ENCODE results near the gene SLC25A45. TPM values are rescaled to one million over a fixed set of nuclear protein-coding genes. Genes with fewer than 3 reads are reported as not detected.

The SLC25A45 gene
- total RNA-seq, 1 donor from 2014 or later = 5.6 TPM

DNA sequence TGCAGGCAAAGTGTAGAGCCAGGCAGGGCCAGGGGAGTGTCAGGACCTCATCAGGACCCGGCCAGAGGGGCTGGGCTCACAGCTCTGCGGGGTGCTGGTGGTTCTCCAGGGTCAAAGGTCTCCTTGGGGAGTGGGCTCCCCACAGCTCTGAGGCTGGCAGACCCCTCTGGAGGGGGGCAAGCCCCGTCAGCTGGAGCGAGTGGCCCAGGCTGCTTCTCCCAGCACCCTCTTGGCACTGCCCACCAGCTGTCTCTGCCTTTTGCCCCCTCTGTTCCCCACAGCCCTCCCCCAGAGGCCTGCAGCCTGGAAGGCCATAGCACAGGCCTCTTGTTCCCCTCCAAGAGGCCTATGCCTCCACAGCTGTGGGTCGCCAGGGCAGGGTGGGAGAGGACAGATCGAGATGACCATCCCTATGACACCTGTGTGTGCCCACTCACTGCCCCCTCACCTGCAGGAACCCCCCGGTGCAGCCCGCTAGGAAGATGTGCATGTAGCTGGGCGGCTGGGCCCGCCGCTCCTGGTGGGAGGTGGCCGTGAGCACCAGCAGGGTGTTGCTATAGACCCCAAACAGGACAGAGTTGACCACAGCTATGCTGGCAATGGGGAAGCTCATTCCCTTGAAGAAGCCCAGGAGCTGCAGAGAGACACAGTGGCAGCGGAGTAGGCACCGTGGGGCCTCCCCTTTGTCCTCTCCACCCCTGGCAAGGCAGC is 3.4 kb downstream of the SLC25A45 start:
- DNase-seq (ENCODE audit: missing footprints) (peak; percentile 59), ATAC-seq (no peak)
- intact Hi-C loops (cut with DNase I) = no loop called here

DNA sequence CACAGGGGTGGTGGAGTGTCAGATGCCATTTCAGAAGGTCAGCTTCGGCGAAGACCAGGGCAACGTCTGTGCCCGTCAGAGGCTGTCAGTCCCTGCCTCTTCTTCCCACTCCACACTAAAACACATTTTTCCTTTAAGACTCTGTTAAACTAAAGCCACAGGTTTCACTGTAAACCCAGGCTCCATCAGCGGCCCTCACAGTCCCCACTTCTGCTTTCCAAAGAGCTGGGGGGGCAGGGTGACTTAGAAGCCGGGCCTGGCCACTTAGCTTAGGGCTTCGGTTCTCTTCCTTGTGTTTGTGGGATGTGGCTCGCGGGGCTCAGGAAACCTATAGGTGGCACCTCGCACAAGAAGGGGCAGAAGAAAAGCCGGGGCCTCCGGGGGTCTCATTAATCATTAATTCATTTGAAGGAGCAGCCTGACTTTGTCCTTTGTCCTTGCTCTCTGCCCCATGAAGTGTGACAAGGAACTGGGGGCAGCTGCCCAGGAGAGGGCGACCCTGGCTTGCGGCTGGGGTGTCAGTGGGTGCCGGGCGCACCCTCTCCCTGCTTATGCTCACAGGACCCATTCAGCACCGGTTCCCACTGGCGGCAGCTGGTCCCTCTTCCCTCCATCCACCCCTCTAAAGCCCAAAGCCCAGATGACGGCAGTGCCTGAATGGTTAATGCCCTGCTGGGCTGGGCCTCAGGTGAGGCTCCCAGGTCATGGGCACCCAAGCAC is 4.1 kb downstream of the SLC25A45 start:
- intact Hi-C loops (cut with DNase I) = no loop called here
- ATAC-seq (no peak), DNase-seq (ENCODE audit: missing footprints) (peak; percentile 66)

DNA sequence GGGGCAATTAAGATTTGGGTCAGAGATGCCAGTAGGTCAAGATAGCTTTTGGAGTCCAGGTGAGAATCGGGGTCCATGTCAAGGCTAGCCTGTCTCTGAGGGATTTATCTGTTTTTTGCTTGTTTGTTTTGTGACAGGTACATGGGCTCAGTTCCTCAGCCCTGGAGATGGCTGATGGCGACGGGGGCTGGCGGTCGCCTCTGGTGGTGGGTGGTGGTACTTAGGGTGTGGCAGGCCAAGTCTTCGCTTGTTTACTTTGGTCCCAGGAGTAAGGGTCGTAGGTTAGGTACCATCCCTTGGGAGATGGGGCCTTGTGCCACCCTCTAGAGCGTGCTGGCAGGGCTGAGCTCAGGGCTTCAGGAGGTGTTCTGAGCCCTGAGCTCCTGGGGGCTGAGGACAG is 4.7 kb downstream of the SLC25A45 start:
- ATAC-seq = no peak
- intact Hi-C loops (cut with DNase I) = no loop called here
- no peak for DNase-seq (ENCODE audit: missing footprints)

DNA sequence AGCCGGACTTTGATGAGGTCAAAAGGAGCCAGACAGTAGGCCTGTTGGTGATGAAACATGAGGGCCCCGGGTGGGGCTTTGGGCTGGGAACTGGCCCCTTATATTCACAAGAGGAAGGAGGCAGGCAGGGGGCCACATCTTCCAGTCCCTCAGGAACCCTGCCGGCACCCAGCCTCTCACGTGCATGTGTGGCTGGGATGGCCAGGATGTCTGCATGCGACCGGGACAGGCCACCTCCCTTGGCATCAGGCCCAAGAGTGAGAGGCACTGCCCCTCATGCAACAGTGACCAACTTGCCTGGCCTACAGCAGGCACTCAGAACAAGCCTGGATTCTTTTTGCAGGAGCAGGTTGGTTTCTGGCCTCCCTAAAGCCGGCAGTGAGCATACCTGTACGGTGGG is 5.4 kb downstream of the SLC25A45 start:
- intact Hi-C loops (cut with DNase I) = no loop called here
- DNase-seq (ENCODE audit: missing footprints) (peak; percentile 65), ATAC-seq (no peak)

DNA sequence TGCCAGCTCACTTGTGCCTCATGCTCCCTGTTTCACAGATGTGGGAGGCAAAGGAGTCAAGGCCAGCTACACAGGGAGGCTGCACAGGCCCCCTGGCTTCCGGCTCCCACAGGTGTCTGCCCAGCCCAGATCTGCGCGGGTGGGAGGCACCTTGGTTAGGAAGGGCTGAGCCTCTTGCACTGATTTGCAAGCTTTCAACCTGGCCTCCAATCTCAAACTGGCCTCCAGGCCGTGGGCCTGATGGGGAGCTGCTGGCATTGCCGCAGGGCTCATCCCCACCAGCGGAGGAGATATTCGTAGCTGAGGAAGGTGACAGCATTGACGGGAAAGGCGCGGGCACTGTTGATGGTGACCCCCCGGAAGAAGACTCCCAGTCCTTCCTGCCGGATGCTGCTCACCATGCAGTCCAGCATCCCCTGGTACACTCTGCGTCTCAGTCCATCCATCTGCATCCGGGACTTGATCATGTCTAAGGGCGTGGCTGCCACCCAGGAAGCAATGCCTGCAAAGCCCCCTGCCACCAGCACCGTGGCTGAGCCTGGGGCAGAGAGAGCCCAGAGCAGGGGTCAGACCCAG is 6.2 kb downstream of the SLC25A45 start:
- intact Hi-C loops (cut with DNase I) = no loop called here
- ATAC-seq (no peak), DNase-seq (ENCODE audit: missing footprints) (peak; percentile 40)

DNA sequence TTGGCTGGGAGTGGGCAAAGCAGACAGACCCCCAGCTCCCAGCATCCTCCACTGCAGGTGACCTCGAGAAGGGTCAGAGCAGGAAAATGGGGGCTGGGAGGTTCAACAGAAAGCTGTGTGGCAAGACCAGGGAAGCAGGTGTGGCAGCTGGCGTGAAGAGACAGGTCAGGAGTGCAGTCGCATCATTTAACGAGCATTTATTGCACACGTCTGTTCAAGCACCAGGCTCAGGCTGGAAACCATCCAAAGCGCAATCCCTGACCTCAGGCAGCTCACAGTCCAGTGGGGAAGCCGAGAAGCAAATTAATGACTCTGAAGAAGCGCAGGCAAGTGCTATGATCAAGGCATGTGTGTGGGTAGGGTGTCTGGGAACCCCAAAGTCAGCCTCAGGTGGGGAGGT is 7.4 kb downstream of the SLC25A45 start:
- intact Hi-C loops (cut with DNase I) = no loop called here
- ATAC-seq (no peak), DNase-seq (ENCODE audit: missing footprints) (no peak)

DNA sequence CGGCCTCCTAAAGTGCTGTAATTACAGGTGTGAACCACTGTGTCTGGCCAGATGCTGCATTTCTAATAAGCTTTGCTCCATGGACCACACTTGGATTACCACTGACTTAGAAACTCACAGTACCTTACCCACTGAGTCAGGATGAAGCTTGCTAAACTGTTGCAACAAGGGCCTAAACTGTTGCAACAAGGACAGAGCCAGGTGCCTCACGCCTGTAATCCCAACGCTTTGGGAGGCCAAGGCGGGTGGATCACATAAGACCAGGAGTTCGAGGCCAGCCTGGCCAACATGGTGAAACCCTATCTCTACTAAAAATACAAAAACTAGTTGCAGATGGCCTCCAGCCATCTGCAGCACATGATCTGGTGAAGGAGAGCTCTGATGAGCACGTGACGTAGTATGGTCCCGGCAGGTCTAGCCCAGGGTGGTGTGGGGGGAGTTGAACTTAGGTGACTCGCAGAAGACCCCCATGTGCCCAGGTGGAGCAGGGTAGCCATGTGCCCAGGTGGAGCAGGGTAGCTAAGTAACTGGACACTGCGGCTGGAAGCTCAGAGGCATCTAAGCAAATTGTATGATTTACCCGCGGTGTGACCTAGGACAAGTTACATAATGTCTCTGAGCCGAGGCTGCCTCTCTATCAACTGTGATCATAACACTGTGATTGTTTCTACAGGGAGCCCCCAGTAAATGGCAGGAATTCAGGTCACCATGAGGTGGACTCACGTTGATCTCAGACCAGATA is 8.4 kb downstream of the SLC25A45 start:
- DNase-seq (ENCODE audit: missing footprints) (no peak), ATAC-seq (no peak)
- intact Hi-C loops (cut with DNase I) = no loop called here

DNA sequence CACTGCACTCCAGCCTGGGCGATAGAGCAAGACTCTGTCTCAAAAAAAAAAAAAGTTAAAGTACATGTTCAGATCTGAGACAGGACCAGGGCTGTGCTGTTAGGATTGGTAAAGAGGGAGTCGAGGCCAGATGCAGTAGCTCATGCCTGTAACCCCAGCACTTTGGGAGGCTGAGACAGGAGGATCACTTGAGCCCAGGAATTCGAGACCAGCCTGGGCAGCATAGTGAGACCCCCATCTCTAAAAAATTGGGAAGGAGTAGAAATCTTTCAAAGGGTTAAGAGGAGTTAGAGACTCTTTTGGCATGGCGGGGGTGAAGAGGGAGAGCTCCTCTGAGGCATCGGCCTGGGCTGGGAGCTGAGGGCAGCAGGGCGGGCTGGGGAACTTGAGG is 11.8 kb downstream of the SLC25A45 start:
- intact Hi-C loops (cut with DNase I) = no loop called here
- DNase-seq (ENCODE audit: missing footprints) = no peak
- ATAC-seq = no peak

DNA sequence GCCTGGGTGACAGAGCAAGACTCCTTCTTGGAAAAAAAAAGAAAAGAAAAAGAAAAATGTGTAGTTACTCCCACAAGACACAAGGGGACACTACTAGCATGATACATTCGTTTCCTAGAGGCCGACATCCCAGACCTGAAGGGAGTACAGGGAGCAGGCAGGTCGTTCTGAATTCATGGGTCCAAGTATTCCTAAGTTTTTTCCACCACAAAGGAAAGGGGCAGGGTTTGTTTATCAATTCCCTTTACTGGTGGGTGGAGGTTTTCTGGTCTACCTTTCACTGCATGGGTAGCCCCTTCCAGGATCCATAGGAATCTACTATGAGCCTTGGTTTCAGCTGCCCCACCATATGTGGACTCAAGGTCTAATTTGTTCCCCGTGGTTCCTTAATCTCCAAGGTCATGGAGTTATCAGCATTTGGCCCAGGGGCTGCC is 16.1 kb downstream of the SLC25A45 start:
- peak; percentile 81 for ATAC-seq
- no peak for DNase-seq (ENCODE audit: missing footprints)
- intact Hi-C loops (cut with DNase I) = loop anchor here (1.0 to 2.0 kb wide), 2 partner anchors 50 to 144 kb away; no protein-coding TSS in a partner anchor

DNA sequence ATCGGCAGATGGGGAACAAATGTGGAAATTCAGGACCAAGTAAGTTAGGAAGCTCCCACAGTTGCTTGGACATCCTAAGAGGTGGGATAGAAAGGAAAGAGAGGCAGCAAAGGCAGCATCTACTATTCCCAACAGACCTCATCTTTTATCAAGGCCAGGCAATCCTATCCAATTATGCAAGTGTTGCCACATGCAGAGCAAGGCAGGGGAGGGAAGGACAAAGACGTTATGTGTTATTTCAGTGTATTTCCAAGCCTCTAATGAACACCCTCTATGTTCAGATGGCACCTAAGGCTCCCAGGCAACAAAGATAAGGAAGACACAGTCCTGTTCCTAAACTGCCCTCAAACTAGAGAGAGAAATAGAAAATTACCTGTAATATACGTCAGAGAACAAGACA is 18.7 kb downstream of the SLC25A45 start:
- no peak for ATAC-seq
- DNase-seq (ENCODE audit: missing footprints) = no peak
- intact Hi-C loops (cut with DNase I) = no loop called here

DNA sequence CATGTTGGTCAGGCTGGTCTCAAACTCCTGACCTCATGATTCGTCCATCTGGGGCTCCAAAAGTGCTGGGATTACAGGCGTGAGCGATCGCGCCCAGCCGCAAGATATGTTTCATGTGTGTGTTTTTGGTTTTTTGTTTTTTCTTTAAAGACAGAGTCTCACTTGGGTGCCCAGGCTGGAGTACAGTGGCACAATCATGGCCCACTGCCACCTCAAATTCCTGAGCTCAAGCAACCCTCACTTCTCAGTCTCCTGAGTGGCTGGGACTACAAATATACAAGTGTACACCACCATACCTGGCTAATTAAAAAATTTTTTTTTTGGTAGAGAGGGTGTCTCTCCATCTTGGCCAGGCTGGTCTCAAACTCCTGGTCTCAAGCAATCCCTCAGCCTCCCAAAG is 19.5 kb downstream of the SLC25A45 start:
- ATAC-seq (no peak), DNase-seq (ENCODE audit: missing footprints) (no peak)
- intact Hi-C loops (cut with DNase I) = no loop called here

DNA sequence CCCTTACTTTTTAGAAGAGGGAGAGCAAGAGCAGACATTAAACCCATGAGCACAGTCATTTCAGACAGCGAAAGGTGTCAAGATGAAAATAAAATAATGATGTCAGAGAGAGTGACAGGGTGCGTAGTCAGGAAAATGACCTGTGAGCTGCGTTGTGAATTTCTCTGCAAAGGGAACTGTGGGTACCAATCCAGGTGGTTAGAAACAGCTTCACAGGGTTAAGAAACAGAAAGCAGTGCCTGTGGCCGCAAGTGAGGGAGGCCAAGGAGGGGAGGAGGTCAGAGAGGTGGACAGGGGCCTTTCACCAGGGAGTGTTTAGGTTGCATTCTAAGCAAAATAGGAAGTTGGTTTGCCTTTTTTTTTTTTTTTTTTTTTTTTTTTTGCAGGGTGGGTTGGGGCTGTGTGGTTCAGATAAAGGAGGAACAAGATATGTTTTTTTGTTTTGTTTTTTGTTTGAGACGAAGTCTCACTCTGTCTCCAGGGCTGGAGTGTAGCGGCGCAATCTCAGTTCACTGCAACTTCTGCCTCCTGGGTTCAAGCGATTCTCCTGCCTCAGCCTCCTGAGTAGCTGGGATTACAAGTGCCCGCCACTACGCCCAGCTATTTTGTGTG is 20.0 kb downstream of the SLC25A45 start:
- intact Hi-C loops (cut with DNase I) = no loop called here
- no peak for DNase-seq (ENCODE audit: missing footprints)
- ATAC-seq = no peak

DNA sequence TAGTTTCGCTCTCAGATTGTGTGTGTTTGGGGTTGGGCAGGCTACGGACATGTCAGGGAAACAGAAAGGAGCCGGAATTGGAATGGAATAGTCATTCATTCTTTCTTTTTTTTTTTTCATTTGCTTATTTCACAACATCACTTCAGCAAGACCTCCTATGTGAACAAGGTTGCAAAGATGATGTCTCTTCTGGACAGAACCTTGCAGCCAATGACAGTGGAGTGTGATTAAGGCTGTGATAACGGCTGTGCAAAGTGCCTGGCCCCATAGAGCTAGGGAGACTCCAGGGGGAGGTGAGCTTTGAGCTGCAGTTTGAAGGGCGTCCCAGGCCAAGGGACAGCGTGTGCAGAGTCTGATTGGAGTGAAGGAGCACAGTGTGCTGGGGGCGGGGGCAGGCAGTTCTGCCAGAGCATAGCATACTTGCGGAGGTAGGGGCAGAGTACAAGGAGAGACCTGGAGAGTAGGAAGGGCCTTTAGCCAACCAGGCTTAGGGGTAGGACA is 24.5 kb downstream of the SLC25A45 start:
- no peak for DNase-seq (ENCODE audit: missing footprints)

DNA sequence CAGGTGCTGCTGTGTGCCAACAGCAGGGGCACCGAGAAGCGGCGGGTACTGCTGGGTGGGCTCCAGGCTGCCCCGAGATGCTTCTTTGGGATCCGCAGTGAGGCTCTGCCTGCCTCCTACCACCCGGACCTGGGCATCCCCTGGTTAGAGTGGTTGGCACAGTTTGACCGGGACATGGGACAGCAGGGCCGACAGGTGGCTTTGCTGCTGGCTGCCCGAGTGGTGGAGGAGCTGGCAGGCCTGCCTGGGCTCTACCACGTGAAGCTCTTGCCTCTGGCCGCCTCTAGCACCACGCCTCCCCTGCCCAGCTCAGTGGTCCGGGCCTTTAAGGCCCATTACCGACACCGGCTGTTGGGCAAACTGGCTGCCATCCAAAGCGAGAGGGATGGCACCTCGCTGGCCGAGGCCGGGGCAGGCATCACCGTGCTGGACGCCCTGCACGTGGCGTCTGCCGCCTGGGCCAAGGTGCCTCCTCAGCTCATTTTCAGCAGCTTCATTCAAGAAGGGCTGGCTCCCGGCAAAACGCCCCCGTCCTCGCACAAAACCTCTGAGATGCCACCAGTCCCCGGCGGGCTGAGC is 26.0 kb downstream of the SLC25A45 start:
- ATAC-seq (no peak), DNase-seq (ENCODE audit: missing footprints) (no peak)
- intact Hi-C loops (cut with DNase I) = no loop called here

More for the DNA sequence above, 24.5 kb downstream of the SLC25A45 start:
- intact Hi-C loops (cut with DNase I) = no loop called here
- ATAC-seq = peak; percentile 45

DNA sequence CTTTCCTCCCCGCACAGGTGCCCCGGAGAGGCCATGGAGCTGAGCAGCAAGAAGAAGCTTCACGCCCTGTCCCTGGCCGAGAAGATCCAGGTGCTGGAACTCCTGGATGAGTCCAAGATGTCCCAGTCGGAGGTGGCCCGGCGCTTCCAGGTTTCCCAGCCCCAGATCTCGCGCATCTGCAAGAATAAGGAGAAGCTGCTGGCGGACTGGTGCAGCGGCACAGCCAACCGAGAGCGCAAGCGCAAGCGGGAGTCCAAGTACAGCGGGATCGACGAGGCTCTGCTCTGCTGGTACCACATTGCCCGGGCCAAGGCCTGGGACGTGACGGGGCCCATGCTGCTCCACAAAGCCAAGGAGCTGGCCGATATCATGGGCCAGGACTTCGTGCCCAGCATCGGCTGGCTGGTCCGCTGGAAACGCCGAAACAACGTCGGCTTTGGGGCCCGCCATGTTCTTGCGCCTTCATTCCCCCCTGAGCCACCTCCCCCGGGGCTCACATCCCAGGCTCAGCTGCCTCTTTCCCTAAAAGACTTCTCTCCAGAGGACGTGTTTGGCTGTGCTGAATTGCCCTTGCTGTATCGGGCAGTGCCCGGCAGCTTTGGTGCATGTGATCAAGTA is 26.6 kb downstream of the SLC25A45 start:
- intact Hi-C loops (cut with DNase I) = no loop called here
- no peak for ATAC-seq
- peak; percentile 77 for DNase-seq (ENCODE audit: missing footprints)

DNA sequence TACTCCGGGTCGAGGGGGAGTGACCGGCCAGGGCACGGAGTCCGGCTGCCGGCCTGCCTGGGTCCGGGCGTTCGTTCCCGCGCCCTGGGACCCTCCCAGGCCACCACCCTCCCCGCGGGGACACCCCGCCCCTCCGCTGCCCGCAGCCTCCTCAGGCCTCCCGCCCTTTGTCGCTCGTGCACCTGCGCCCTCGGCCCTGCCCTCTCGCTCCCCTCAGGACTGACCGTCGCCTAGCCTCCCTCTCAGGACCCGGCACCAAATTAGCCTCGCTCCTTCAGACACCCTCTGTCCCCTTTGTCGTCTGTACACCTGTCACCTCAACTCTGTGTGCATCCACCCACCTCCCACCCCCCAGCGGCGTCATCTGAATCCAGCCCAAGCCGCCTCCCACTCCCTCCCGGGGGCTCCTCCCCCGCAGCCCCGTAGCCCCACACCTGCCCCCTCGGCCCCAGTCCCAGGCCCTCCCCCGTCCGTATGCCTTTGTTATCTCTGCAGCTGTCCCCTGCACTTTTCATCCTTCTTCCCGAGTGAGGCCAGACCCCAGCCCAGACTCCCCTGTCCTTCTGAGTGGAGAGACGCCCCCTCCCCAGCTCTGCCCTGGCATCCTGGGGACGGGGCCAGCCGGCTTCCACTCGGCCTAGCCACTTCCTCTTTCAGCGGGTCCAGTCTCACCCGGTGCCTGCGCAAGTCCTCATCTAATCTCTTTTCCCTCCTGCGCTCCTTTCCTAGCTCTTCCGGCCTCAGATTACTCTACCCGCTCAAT is 27.3 kb downstream of the SLC25A45 start:
- ATAC-seq (no peak), DNase-seq (ENCODE audit: missing footprints) (peak; percentile 77)
- intact Hi-C loops (cut with DNase I) = no loop called here

DNA sequence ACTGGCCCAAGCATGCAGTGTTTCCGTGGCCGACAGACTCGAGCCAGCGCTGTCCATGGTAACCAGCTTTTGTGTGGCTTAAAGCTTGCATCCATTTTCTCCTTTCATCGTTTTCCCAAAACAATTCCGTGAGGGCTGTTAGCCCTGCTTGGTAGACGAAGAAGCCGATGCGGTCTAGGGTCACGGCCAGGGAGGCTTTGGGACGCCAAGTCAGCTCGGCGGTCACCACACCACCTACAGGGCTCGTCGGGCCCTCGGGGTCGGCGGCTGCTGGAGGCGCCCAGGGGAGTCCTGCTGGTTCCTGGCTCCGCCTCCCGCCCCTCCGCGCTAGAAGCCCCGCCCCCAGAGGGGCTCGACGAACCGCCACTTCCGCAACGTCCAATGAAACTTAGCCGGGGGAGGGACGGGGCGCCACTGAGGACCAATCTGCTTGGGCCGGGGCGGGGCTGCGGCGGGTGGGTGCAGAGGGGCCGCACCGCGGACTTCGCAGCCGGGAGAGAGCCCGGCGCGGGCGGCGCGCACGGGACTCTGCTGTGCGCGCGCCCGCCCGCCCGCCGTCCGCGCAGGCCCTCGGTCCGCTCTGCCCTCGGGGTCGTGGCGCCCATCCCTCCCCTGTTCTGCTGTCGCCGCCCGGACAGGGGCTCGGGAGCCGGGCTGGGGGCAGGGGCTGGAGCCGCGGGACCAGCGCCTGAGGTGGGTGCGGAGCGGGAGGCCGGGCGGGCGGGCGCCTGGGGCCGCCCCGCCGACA is 28.0 kb downstream of the SLC25A45 start, which contains the start of gene TIGD3:
TSS of gene TIGD3 (plus strand) at position 487 of the 748 bp plus-strand sequence. CDS start 1,058 bp downstream, outside the sequence.
- peak; percentile 93 for ATAC-seq
- intact Hi-C loops (cut with DNase I) = no loop called here
- DNase-seq (ENCODE audit: missing footprints) = peak; percentile 98
